ENCODE measurements around the gene ZBTB48. TPM values are rescaled to one million over a fixed set of nuclear protein-coding genes. Genes with fewer than 3 reads are reported as not detected.

The ZBTB48 gene
- polyA plus RNA-seq, 1 of the 3 experiments (the other 2 are of a cell fraction), result 31.2 TPM

GRCh38 chr1:6638226-6638625 is 58.4 kb downstream of the ZBTB48 start:
- ChIA-PET CTCF (interaction anchor here (1.1 to 1.6 kb wide), 4 partner anchors 8 to 793 kb away, joined by 3 to 12 read pairs (median 4); no protein-coding TSS in a partner anchor), POLR2A (no interaction called here)
- Histone ChIP-seq H4K20me1 (ENCODE audit: insufficient read depth) (no peaks in the 10 kb centered on the region), H3K27ac (ENCODE audit: low read depth in 2 of 2, low read length in 1 of 2) (no peak overlapping the region), H3K4me3 (ENCODE audit: low read depth in 2 of 2, low read length in 1 of 2) (no peak overlapping the region), H3K4me2 (no peak overlapping the region), H2AFZ (ENCODE audit: low read depth) (no peak overlapping the region), H3K4me1 (ENCODE audit: control insufficient read depth in 1 of 2, insufficient read depth in 2 of 2, low read depth in 1 of 2, low read length in 1 of 2) (no peaks in the 10 kb centered on the region), H3K27me3 (ENCODE audit: insufficient read depth) (no peaks in the 10 kb centered on the region), H3K79me2 (ENCODE audit: insufficient read depth) (no peaks in the 10 kb centered on the region), H3F3A (replicated peaks; ENCODE audit: insufficient read depth) (peaks cover 5% of the 10 kb centered on the region), H3K9ac (no peak overlapping the region), H3K9me2 (no peaks in the 10 kb centered on the region), H3K36me3 (replicated peaks in 1 of 2; ENCODE audit: control insufficient read depth in 1 of 2, insufficient read depth in 2 of 2, low read length in 1 of 2) (peaks cover 6 to 66% of the 10 kb centered on the region in 2 experiments), H3K9me3 (no peaks in the 10 kb centered on the region)
- 94% methylated on average over 17 of the region's 18 CpGs for WGBS (ENCODE audit: low lambda C conversion rate)
- DNase-seq, result no peak
- TF ChIP-seq, protein P1, sequence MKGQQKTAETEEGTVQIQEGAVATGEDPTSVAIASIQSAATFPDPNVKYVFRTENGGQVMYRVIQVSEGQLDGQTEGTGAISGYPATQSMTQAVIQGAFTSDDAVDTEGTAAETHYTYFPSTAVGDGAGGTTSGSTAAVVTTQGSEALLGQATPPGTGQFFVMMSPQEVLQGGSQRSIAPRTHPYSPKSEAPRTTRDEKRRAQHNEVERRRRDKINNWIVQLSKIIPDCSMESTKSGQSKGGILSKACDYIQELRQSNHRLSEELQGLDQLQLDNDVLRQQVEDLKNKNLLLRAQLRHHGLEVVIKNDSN (IDR thresholded peaks at IDR 0.05; ENCODE audit: borderline replicate concordance, low read depth), result no peak
- no peak for TF ChIP-seq USF2 (IDR thresholded peaks at IDR 0.05; ENCODE audit: borderline replicate concordance, low read depth, low read length)
- TF ChIP-seq, protein P2, sequence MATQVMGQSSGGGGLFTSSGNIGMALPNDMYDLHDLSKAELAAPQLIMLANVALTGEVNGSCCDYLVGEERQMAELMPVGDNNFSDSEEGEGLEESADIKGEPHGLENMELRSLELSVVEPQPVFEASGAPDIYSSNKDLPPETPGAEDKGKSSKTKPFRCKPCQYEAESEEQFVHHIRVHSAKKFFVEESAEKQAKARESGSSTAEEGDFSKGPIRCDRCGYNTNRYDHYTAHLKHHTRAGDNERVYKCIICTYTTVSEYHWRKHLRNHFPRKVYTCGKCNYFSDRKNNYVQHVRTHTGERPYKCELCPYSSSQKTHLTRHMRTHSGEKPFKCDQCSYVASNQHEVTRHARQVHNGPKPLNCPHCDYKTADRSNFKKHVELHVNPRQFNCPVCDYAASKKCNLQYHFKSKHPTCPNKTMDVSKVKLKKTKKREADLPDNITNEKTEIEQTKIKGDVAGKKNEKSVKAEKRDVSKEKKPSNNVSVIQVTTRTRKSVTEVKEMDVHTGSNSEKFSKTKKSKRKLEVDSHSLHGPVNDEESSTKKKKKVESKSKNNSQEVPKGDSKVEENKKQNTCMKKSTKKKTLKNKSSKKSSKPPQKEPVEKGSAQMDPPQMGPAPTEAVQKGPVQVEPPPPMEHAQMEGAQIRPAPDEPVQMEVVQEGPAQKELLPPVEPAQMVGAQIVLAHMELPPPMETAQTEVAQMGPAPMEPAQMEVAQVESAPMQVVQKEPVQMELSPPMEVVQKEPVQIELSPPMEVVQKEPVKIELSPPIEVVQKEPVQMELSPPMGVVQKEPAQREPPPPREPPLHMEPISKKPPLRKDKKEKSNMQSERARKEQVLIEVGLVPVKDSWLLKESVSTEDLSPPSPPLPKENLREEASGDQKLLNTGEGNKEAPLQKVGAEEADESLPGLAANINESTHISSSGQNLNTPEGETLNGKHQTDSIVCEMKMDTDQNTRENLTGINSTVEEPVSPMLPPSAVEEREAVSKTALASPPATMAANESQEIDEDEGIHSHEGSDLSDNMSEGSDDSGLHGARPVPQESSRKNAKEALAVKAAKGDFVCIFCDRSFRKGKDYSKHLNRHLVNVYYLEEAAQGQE (IDR thresholded peaks at IDR 0.05; ENCODE audit: low read depth, low read length), result no peak
- TF ChIP-seq, protein P3, sequence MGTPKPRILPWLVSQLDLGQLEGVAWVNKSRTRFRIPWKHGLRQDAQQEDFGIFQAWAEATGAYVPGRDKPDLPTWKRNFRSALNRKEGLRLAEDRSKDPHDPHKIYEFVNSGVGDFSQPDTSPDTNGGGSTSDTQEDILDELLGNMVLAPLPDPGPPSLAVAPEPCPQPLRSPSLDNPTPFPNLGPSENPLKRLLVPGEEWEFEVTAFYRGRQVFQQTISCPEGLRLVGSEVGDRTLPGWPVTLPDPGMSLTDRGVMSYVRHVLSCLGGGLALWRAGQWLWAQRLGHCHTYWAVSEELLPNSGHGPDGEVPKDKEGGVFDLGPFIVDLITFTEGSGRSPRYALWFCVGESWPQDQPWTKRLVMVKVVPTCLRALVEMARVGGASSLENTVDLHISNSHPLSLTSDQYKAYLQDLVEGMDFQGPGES (IDR thresholded peaks at IDR 0.05; ENCODE audit: low read depth, low read length), result no peak
- TF ChIP-seq FOSL2 (IDR thresholded peaks at IDR 0.05; ENCODE audit: borderline replicate concordance, low read depth), result no peak
- no peak for TF ChIP-seq RAD21 (IDR thresholded peaks at IDR 0.05; ENCODE audit: low read length)
- no peak for TF ChIP-seq MXI1 (IDR thresholded peaks at IDR 0.05; ENCODE audit: low read depth, low read length)
- TF ChIP-seq RCOR1 (IDR thresholded peaks at IDR 0.05; ENCODE audit: low read length), result no peak
- TF ChIP-seq SMC3 (IDR thresholded peaks at IDR 0.05; ENCODE audit: low read depth, low read length), result no peak
- no peak for TF ChIP-seq FOXJ3 (CRISPR knock-in tag; IDR thresholded peaks at IDR 0.05)

Small RNA genes within 50 kb of the gene (small RNA-seq; reads per million reads assigned to genes)
- 0 reads per million in 7 experiments for gene RNU6-731P

Other genes with a start within 250 kb of the ZBTB48 start
- 225 and 289 TPM in 2 replicates for gene ACOT7, start 186.2 kb upstream of the ZBTB48 start, polyA plus RNA-seq (2012; rRNA removed)
- gene HES2, start 160.1 kb upstream of the ZBTB48 start, polyA plus RNA-seq (2012; rRNA removed), result 0.03 TPM in 2 replicates
- 0.13 and 0.33 TPM in 2 replicates for gene ESPN, start 155.2 kb upstream of the ZBTB48 start, polyA plus RNA-seq (2012; rRNA removed)
- gene TNFRSF25, start 113.8 kb upstream of the ZBTB48 start, polyA plus RNA-seq (2012; rRNA removed), result 20.8 TPM in 2 replicates
- gene PLEKHG5, start 88.3 kb upstream of the ZBTB48 start, polyA plus RNA-seq (2012; rRNA removed), result 14.7 and 14.9 TPM in 2 replicates
- gene NOL9, start 25.5 kb upstream of the ZBTB48 start, polyA plus RNA-seq (2012; rRNA removed), result 7.1 and 7.9 TPM in 2 replicates
- not detected in 2 replicates for gene TAS1R1, start 24.7 kb upstream of the ZBTB48 start, polyA plus RNA-seq (2012; rRNA removed)
- 9.0 and 12.5 TPM in 2 replicates for gene KLHL21, start 22.9 kb downstream of the ZBTB48 start, polyA plus RNA-seq (2012; rRNA removed)
- gene PHF13, start 33.7 kb downstream of the ZBTB48 start, polyA plus RNA-seq (2012; rRNA removed), result 6.5 and 8.5 TPM in 2 replicates
- gene THAP3, start 44.9 kb downstream of the ZBTB48 start, polyA plus RNA-seq (2012; rRNA removed), result 10.0 and 11.1 TPM in 2 replicates
- 35.5 and 38.2 TPM in 2 replicates for gene DNAJC11, start 121.8 kb downstream of the ZBTB48 start, polyA plus RNA-seq (2012; rRNA removed)
- 44.1 and 63.1 TPM in 2 replicates for gene CAMTA1, start 205.5 kb downstream of the ZBTB48 start, polyA plus RNA-seq (2012; rRNA removed)

Measured in SK-N-SH (cell line).